Neural progenitor cell (in vitro differentiated cells): ENCODE data around the gene OR6C70.

Experiments used
- EZH2 ChIP-seq: fragments of 200-600 bp; sonication (generic); IDR thresholded peaks from 2 replicates; pipeline ENCODE4 v1.6.1; 2017; ENCODE audit warnings: antibody characterized with exemption, mild to moderate bottlenecking, moderate library complexity
- EZH2phosphoT487 ChIP-seq: fragments of 200-600 bp; sonication (generic); IDR thresholded peaks from 2 replicates; pipeline ENCODE4 v1.6.1; 2017; ENCODE audit warnings: antibody characterized with exemption
- TF ChIP-seq, protein P1 (sequence below): fragments of 200-600 bp; sonication (generic); IDR thresholded peaks from 2 replicates; pipeline ENCODE4 v1.5.1; 2017; ENCODE audit warnings: antibody characterized with exemption, mild to moderate bottlenecking

DNA sequence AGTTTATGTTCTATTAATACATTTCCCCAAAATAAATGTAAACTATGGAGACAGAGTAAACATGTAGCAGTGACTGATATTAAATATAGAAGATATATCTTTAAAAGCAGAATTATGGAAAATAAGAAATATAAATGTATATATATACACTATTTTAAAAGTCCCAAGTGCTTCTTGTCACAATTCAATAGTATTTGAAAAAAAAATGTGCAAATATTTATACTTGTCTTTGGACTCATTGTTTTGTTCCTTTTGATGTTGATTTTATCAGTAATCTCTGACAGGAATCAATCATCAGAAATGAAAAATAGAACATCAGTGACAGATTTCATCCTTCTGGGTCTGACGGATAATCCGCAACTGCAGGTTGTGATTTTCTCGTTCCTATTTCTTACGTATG is 44.0 kb downstream of the OR6C70 start, which contains the start of gene OR6C76:
- TF ChIP-seq, protein P1, sequence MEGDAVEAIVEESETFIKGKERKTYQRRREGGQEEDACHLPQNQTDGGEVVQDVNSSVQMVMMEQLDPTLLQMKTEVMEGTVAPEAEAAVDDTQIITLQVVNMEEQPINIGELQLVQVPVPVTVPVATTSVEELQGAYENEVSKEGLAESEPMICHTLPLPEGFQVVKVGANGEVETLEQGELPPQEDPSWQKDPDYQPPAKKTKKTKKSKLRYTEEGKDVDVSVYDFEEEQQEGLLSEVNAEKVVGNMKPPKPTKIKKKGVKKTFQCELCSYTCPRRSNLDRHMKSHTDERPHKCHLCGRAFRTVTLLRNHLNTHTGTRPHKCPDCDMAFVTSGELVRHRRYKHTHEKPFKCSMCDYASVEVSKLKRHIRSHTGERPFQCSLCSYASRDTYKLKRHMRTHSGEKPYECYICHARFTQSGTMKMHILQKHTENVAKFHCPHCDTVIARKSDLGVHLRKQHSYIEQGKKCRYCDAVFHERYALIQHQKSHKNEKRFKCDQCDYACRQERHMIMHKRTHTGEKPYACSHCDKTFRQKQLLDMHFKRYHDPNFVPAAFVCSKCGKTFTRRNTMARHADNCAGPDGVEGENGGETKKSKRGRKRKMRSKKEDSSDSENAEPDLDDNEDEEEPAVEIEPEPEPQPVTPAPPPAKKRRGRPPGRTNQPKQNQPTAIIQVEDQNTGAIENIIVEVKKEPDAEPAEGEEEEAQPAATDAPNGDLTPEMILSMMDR, result no peak
- TF ChIP-seq EZH2 (no peak), EZH2phosphoT487 (no peak)
